ENCODE measurements around the gene PLPP2.

The PLPP2 gene

DNA sequence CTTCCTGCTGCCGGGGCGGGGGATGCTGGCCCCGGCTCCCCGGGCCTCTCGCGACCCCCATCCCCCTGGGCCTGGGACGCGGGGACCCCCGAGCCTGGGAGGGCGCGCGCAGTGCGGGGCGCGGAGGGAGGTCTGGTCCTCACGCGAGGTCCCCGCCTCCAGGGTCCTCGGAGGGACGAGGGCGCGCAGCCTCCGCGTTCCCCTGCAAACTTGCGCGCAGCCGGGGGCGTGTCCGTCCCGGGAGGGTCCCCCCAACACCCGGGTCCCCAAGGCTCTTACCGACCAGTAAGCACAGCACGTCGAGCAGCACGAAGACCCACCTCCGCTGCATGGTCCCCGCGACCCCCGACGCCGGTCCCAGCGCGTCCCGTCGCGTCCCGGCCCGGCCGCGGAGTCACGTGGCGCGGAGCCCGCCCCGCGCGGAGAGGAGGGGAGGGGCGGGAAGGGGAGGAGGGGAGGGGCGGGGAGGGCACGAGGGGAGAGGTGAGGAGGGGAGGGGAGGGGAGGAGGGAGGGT lies at the start of gene PLPP2:
Gene PLPP2, minus strand, starts transcription at position 398 of the 516 bp plus-strand sequence. Its CDS starts 67 bp downstream, at position 331.
- no peak for DNase-seq (ENCODE audit: low read depth)

DNA sequence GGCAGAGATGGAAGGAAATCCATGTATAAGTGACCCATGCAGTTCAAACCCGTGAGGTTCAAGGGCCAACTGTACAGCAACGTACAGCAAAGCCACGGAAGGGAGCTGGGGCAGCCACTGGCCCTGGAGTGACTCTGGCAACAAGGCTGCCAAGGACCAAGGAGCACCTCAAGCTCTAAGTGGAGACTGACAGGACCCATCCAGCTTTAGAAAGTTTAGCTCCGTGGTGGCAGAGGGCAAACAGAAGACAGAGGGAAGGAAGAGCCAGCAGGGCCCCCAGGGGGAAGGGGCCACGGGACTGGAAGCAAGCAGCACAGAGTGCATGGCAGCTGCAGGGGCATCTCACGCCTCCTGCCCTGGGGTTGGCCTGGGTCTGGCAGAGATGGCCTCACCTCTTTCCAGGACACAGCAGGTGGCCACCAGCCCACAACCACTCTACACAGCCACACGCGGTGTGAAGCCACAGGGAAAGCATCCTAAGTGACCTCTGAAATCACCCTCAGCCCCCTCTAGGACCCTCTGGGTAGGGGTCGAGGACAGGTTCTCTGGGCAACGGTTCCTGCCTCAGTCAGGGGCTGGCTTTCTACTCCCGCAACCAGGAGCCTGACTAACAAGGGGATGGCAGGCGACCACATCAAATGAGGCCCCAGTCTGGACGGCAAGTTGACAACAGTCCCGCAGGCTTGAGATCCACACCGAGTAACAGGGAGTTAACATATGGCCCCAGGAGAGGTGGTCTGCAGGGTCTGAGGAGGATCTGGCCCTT lies 49.6 kb upstream of the PLPP2 start:
- DNase-seq (ENCODE audit: low read depth) = no peak

DNA sequence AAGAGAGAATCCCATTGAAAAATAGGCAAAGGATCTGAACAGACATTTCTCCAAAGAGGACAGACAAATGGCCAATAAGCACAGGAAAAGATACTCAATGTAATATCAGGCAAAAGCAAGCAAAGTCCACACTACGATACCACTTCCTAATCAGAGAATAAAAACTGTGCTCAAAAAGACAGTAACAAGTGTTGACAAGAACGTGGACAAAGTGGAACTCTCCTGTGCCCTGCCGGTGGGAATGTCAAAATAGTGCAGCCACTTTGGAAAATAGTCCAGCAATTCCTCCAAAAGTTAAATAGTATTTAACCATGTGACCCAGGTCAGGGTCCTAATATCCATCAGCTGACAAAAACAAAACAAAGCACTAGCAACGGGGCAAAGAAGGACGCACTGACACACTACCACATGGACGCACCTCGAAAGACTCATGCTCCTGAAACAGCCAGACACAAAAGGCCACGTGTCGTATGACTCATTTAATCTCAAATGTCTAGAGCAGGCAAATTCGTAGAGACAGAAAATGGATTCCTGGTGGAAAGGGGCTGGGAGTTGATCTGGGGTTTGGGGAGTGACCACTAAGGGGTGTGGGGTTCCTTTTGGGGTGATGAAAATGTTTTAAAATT lies 48.2 kb upstream of the PLPP2 start:
- no peak for DNase-seq (ENCODE audit: low read depth)

DNA sequence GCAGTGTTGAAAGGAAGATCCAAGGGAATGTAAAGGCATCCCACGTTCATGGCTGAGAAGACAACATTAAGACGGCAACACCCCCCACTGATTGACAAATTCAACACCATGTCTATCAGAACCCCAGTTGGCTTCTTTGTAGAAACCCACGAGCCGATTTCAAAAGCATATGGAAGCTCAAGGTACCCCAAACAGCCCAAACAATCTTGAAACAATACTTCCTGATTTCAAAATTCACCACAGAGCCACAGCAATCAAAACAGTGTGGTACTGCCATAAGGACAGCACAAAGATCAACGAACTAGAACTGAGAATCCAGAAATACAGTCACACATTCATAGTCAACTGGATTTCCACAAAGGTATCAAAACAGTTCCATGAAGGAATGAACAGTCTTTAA lies 47.2 kb upstream of the PLPP2 start:
- DNase-seq (ENCODE audit: low read depth) = no peak

DNA sequence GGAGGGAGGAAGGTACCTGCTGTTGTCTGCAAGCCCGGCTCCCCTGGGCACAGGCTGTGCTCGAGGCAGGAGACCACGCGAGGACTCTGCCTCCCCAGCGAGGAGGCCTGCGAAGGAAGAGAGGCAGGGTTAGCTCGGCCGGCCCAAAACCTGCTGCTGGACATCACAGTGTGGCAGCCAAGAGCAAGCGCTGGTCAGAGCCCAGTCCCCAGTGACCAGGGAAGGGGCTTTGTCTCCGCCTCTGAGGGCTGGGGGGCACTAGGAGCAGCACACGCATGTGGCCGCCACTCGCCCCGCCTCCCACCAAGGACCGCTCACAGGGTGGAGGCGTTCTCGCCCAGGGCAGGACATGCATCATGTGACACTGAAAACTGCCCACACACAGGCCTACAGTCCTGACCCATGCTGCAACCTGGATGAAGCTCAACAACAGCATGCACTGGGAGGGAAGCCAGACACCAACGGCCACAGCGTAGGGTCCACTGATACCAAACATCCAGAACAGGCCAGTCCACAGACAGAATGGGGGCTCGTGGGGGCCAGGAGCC lies 44.9 kb upstream of the PLPP2 start:
- DNase-seq (ENCODE audit: low read depth) = no peak

DNA sequence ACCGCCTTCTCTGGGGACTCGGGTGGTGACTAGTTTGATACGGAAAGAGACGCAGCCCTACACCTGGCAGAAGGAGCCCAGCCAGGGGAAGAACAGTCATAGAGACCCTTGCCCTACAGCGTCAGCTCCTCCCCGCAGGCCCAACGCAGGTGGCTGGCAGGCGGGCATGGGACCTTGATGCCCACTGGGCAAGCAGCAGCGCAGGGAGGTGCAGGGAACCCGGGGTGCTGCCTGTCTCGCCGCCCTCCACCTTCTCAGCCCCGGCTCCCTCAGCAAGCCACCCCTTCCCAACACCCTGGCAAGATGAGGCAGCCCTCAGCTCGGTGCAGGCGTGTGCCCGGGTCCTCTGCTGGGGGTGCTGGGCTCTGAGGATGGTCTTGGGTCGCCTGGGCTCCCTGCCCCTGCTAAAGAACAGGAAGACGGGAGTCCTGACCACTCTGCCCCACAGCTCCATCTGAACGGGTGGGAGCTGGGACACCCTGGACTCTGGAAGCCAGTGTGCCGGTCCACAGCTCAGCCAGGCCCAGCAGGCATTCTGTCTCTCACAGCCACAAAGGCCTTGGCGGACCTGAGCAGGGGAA lies 44.4 kb upstream of the PLPP2 start:
- DNase-seq (ENCODE audit: low read depth) = no peak

DNA sequence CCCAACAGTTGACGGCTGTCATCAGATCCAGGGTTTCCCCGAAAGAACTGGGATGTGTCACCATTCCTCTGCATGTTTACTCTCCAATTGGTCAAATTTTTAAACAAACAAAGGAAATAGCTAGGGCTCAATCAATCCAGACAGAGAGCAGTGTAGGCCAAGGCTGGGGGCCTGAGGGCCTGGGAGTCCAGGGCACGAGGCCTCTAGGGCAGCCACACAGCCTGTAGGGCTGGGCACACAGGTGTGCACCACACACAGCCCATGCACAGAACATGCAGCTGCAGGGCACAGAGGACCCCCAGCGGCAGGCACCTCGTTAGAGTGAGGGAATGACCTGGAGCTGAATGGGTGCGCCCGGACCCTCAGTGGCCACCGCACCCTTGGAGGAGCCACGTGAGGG lies 43.9 kb upstream of the PLPP2 start:
- DNase-seq (ENCODE audit: low read depth) = no peak

DNA sequence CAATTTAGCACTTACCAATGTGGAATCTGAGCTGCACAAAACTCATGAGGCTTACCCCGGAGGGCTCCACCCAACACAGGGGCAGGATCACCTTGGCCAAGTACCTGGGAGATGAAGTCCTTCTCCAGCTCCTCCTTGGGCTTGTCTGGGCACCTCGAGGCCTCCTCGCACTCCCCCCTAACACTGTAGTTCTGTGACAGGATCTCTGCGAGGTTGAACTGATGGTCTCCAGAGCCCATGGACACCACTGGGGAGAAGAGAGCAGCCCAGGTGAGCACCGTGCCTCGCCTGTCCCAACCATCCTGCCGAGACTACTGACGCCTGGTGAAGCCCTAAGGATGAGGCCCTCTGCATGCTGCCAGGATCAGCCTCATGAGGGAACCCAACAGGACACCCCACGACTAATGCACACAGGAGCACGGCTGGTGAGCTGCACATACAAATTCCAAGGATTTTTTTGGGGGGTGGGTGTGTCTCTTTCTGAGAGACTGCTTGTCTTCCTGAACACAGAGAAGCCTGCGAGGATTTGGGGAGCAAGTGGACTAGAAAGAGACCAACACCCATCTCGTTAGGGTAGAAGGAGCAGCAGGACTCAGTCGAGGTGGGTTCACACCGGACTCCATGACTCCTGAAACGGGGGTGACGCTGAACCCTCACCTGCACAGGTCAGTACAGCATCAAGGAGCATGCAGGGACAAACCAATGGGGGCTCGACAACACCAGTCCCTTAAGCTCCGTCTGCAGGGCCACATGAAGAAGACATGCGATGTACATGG lies 43.3 kb upstream of the PLPP2 start:
- no peak for DNase-seq (ENCODE audit: low read depth)

DNA sequence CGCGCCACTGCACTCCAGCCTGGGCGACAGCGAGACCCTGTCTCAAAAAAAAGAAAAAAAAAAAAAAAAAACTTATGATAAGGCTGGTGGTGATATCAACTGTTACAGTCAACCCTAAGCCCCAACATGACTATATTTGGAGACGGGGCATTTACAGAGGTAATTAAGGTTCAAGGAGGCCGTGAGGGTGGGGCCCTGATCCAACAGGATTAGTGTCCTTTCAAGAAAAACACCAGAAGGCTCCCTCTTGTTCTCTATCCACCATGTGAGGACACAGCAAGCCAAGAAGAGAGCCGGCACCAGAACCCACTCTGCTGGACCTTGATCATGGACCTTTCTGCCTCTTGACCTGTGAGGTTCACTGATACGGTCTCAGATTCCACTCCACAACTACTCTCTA lies 39.3 kb upstream of the PLPP2 start:
- no peak for DNase-seq (ENCODE audit: low read depth)

DNA sequence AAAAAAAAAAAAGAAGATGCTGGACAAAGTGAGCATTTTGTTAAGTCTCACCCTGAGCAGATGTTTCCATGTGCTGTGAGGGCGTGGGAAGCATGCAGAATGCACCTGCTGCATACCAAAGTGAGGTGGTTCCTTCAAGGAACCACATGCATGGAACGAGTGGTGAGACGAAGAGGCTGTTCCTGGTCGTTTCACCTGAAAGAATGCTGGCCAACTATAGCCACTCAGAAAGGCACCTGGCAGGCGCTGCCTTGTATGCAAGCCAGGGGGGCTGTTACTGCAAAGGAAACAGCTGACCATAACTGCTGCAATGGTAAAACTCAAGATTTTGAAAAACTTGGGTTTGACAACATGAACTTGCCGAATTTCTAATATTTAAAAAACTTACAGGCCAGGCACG lies 38.7 kb upstream of the PLPP2 start:
- no peak for DNase-seq (ENCODE audit: low read depth)

DNA sequence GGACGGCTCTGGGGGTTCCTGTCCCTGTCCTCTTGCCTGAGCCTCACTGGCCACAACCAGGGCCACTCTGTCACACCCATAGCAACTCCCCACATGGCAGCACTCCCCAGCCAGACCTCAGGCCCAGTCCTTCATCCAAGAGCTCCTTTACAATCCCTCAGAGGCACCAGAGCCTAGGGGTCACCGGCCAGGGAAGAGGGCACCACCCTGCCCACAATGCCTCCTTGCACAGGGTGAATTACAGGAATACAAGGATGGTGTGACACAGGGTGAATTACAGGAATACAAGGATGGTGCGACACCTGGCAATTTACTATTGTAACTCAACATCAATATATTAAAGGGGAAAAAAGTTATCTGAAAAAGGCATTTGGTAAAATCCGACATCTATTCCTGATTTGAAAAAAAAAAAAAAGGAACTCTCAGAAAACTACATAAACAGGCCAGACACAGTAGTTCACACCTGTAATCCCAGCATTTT lies 36.9 kb upstream of the PLPP2 start:
- no peak for DNase-seq (ENCODE audit: low read depth)

DNA sequence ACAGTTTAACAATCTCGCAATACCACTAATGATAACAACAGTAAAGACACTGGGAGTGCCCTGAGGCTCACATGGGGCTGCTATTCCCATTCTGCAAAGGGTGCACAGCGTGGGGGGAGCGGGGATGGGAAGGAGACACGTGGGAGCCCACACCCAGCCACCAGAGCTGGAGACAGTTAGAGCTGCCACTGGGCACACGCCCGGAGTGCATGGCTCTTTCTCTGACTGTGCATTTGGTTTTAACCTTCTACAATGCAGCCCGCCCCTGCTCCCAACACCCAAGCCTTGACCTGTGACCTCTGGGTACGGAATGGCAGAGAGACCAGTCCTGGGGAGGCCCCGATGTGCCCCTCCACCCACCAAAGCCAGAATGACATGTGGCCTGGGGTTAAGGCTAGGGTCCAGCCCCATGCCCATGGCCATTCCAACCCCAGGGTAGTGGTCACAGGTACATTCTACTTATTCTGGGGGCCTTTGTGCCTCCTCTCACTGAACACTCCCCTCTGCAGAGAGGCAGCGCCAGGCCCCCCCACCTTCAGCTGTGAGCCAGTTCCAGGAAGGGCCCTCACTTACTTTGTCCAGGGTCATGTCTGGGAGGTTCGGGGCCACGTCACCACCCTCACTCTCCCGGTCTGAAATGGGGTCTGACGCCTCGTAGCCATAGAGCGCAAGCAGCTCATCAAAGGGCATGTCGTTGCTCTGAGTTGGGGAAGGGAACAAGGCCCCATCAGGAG lies 36.3 kb upstream of the PLPP2 start:
- no peak for DNase-seq (ENCODE audit: low read depth)

DNA sequence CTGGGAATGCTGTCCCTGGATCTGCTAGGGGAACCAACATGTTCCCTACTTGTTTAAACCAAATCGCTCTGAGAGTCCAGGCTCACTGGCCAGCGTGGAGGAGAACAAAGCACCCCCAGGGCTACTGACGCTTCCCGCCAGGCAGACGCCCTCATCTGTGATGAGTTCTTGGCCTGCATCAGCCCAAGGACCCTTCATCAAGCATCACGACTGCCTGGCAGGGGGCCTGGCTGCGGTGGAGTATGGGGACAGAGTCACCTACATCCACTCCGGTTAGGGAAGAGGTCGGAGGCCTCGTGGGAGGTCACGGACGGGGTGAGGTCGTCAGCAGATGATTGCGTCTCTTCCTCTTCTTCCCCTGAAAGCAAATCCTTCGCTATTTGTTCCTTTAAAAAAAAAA lies 35.7 kb upstream of the PLPP2 start:
- no peak for DNase-seq (ENCODE audit: low read depth)

DNA sequence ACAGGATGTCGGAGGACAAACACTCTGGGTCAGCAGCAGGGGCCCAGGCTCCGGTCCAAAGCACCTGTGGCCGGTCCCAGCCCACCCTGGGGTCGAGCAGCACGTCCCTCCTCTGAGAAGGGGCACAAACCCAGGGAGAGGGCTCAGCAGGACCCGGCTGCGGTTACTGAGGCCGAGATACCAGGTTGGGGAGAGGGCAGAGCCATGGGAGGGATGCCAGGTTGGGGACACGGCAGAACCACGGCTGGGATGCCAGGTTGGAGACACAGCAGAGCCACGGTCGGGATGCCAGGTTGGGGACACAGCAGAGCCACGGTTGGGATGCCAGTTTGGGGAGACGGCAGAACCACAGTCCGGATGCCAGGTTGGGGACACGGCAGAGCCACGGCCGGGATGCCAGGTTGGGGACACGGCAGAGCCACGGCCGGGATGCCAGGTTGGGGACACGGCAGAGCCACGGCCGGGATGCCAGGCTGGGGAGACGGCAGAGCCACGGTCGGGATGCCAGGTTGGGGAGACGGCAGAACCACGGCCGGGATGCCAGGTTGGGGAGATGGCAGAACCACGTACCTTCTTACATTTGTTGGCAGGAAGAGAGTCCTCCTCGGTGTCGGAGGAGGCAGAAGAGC lies 34.8 kb upstream of the PLPP2 start:
- DNase-seq (ENCODE audit: low read depth) = no peak

DNA sequence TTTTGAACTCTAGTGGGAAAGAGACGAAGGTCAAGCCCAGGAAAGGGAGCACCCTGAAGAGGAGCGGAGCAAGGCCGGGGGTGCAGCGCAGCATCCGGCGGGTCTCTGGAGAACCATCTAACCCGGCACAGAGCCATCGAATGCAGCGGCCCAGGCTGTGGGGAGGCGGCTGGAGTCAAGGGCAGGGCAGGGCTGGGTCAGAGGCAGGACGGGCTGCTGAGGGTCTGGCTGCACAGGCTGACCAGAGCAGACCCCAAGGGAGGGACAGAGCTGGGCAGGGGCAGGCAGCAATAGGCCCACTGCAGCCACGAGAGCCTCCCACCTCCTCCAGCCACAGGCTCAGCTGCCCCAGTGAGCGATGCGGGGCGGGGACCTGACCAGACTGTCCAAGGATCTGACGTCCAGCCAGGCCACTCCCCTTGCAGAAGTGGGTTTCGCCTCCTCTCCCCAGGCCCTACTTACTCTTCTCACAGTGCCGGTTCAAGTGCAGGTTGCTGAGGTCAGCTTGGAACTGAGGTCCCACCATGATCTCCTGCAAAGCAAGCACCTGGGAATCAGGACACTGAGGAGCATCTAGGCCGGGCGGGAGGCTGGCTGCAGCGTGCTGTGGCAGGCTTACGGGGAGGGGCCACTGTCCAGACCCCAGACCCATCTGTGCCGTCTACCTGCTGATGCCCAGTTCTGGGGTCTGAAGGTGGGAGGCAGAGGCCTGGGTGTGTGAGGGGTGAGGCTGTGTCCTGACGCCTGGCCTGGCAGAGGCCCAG lies 34.2 kb upstream of the PLPP2 start:
- no peak for DNase-seq (ENCODE audit: low read depth)

DNA sequence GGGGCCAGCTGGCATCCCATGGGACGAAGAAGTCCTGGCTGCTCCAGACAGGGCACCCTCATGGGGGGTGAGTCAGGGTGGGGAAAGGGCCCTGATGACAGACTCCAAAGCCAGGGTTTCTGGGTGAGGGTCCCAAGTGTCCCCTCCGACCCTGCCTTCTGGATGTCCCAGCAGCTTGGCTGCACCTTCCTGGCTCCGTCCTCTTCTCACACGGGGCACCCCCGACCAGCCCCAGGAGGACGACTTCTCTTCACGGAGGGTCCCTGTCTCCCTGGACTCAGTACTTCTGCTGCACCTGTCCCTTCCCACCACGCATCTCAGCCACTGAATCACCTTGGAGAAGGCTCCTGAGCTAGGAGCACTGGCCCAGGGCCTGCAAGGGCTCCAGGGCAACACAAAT lies 33.5 kb upstream of the PLPP2 start:
- DNase-seq (ENCODE audit: low read depth) = no peak

DNA sequence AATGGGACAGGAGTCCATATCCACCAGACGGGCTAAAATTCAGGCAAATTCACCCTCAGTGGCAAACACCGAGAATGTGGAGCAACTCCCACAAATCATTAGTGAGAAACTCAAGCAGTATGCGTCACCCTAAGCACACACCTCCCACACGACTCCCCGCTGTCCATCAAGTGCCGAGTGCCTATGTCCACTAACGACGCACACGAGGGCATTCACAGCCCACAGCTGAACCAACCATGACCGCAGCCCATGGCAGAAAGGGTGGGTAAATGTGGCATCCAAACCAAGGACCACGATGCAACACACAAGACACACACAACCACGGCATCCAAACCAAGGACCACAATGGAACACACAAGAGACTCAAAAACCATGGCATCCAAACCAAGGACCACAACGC lies 31.4 kb upstream of the PLPP2 start:
- DNase-seq (ENCODE audit: low read depth) = no peak

DNA sequence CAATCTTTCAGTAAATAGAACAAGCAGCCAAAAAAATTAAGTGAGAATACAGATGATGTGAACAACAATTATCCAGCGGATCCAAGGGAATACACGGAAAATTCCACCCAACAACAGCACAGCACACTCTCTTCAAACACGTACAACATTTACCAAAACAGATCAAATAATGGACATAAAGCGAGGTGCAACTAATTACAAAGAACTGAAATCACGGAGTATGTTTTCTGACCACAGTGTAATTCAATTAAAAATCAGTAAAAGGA lies 27.2 kb upstream of the PLPP2 start:
- no peak for DNase-seq (ENCODE audit: low read depth)

DNA sequence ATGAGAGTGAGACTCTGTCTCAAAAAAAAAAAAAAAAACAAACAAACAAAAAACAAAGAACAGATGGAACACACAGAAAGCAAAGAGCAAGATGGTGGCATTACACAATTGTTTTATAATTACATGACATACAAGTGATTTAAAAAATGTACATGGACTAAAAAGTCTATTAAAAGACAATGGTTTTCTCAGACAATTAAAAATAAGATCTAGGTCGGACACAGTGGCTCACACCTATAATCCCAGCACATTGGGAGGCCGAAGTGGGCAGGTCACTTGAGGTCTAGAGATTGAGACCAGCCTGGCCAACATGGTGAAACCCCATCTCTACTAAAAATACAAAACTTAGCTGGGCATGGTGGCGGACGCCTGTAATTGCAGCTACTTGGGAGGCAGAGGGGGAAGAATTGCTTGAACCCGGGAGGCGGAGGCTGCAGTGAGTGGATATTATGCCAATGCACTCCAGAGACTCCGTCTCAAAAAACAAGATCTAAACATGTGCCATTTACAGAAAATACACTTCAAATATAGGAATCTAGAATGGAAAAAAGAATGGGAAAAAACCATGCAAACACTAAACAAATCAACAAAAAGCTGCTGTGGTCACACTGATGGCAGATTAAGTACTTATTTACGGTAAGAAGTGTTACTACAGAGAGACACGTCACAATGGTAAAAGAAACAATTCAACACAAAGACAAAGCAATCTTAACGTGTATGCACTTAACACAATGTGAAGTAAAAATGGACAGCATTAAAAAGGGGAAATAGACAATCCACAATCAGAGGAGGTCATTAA lies 26.7 kb upstream of the PLPP2 start:
- DNase-seq (ENCODE audit: low read depth) = no peak

DNA sequence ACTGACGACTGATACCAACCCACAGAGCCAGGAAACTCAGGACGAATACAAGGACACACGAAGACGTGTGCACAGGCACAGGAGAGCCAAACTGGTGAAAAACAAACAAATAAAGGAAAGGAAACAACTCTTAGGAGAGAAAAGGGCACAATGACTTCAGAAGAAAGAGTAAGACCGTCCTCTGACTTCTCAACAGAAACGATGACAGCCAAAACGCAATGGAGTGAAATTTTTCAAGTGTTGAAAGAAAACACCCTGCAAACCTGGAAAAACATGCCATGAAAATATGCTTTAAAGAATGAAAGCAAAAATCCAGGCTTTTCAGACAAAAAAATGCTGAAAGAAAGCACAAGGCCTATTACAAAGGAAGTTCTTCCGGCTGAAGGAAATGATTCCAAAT lies 24.6 kb upstream of the PLPP2 start:
- DNase-seq (ENCODE audit: low read depth) = no peak
